Naive thymus-derived CD4-positive, alpha-beta T cell (primary cell): ENCODE results near the gene BHLHA15. TPM values are rescaled to one million over a fixed set of nuclear protein-coding genes. Genes with fewer than 3 reads are reported as not detected.

ENCODE experiments used
- ATAC-seq: fragments of 150-1000 bp; cut with Tn5 transposase; 2 replicates; pipeline ENCODE4 v1.10.0; 2021; ENCODE audit warnings: mild to moderate bottlenecking, moderate library complexity
- CTCF ChIA-PET: fragments of 350-600 bp; sonication (Branson Sonifier 250); formaldehyde crosslinking; loops from one replicate; lab custom pipeline; 2021; ENCODE audit warnings: antibody characterized with exemption; lab: Charles Lee
- POLR2A ChIA-PET: fragments of 350-600 bp; sonication (Branson Sonifier 250); formaldehyde crosslinking; loops from one replicate; lab custom pipeline; 2021; ENCODE audit warnings: antibody characterized with exemption, inconsistent platforms; lab: Charles Lee
- DNase-seq, 9 donors: peaks; one replicate each; pipeline versions ENCODE4 v3.0.0 to v3.0.0-alpha.2; 2020 to 2022; ENCODE audit warnings: mixed read lengths in 1 of 9
- H3K27ac ChIP-seq: one replicate; pipeline ENCODE4 v1.7.0; 2013; ENCODE audit warnings: mild to moderate bottlenecking, low read depth, low read length, moderate library complexity
- H3K27me3 ChIP-seq, 2 donors: one replicate each; pipeline ENCODE4 v1.7.0; 2013; ENCODE audit warnings: low read length in 2 of 2, mild to moderate bottlenecking in 2 of 2, moderate library complexity in 2 of 2; ENCODE audit not compliant: control insufficient read depth in 2 of 2, insufficient read depth in 2 of 2
- H3K36me3 ChIP-seq, 3 experiments: 1 replicate in 2 of 3; 2 replicates in 1 of 3; pipeline ENCODE4 v1.7.0; 2013; ENCODE audit warnings: low read length in 3 of 3, mild to moderate bottlenecking in 3 of 3, moderate library complexity in 1 of 3; ENCODE audit not compliant: insufficient read depth in 3 of 3, control insufficient read depth in 2 of 3
- H3K4me1 ChIP-seq, 2 donors: one replicate each; pipeline ENCODE4 v1.7.0; 2013; ENCODE audit warnings: low read length in 2 of 2, mild to moderate bottlenecking in 2 of 2, moderate library complexity in 1 of 2; ENCODE audit not compliant: control insufficient read depth in 2 of 2, insufficient read depth in 2 of 2
- H3K4me3 ChIP-seq: 2 replicates; pipeline ENCODE4 v1.7.0; 2013; ENCODE audit warnings: mild to moderate bottlenecking, low read length
- H3K9me3 ChIP-seq, 3 experiments: 1 replicate in 2 of 3; 2 replicates in 1 of 3; pipeline ENCODE4 v1.7.0; 2013; ENCODE audit warnings: low read length in 3 of 3; ENCODE audit not compliant: control insufficient read depth in 2 of 3
- H3K27ac Mint-ChIP-seq, 9 donors: one replicate each; pipeline ENCODE4 v1.8.0; 2020 to 2022; ENCODE audit warnings: mixed read lengths in 9 of 9, mild to moderate bottlenecking in 8 of 9, moderate library complexity in 5 of 9, inconsistent platforms in 2 of 9
- H3K27me3 Mint-ChIP-seq, 5 donors: one replicate each; pipeline ENCODE4 v1.8.0; 2021 to 2022; ENCODE audit warnings: mixed read lengths in 5 of 5, mild to moderate bottlenecking in 1 of 5
- H3K36me3 Mint-ChIP-seq, 5 donors: one replicate each; pipeline ENCODE4 v1.8.0; 2020 to 2022; ENCODE audit warnings: mixed read lengths in 5 of 5, mild to moderate bottlenecking in 3 of 5, inconsistent platforms in 1 of 5
- H3K4me1 Mint-ChIP-seq, 7 donors: one replicate each; pipeline ENCODE4 v1.8.0; 2020 to 2022; ENCODE audit warnings: mixed read lengths in 7 of 7, mild to moderate bottlenecking in 3 of 7, inconsistent platforms in 1 of 7
- H3K4me3 Mint-ChIP-seq, 10 donors: one replicate each; pipeline ENCODE4 v1.8.0; 2020 to 2022; ENCODE audit warnings: mild to moderate bottlenecking in 10 of 10, mixed read lengths in 10 of 10, moderate library complexity in 6 of 10, inconsistent platforms in 2 of 10
- H3K9me3 Mint-ChIP-seq, 11 donors: one replicate each; pipeline ENCODE4 v1.8.0; 2020 to 2022; ENCODE audit warnings: mixed read lengths in 11 of 11, mild to moderate bottlenecking in 4 of 11, inconsistent platforms in 1 of 11, moderate library complexity in 1 of 11
- intact Hi-C, 2 donors: fragments of 100-400 bp; cut with micrococcal nuclease; formaldehyde crosslinking; loops; one replicate each; pipeline ENCODE4 v1.15.1; 2023
- polyA plus RNA-seq, 2 donors: library from polyadenylated mRNA; unstranded; fragments of 300-500 nt; fragmentation: Illumina TruSeq; gene quantifications; one replicate each; pipeline ENCODE4 v1.2.3, GENCODE V29; 2021
- total RNA-seq, 6 experiments: library from RNA in 5 of 6; stranded (reverse) in 5 of 6; gene quantifications; 1 replicate in 5 of 6; 2 replicates in 1 of 6; pipeline ENCODE4 v1.2.3 and lab custom pipeline; 2021 to 2026

BHLHA15 gene
- total and polyA plus RNA-seq, 7 experiments from 2014 or later, result 0.39 to 0.80 TPM; not detected in 5

- Mint-ChIP-seq H3K36me3 (peaks cover 12 to 61% (median 22%) of the 10 kb centered on the region in 5 donors), H3K4me3 (no peak overlapping the region), H3K4me1 (peaks cover 6 to 14% (median 12%) of the 10 kb centered on the region in 7 donors), H3K9me3 (peaks cover 0 to under 1% (median 0%) of the 10 kb centered on the region in 11 donors), H3K27me3 (no peaks in the 10 kb centered on the region), H3K27ac (peak overlapping the region in 2 of 9 donors; percentile 36 to 59)
- H3K27ac ChIP-seq, result no peak overlapping the region
- H3K4me3 ChIP-seq, result no peak overlapping the region
- H3K9me3 ChIP-seq, result no peaks in the 10 kb centered on the region
- peaks cover 12 to 57% (median 24%) of the 10 kb centered on the region in 3 experiments for H3K36me3 ChIP-seq
- ChIA-PET CTCF (no interaction called here), POLR2A (no interaction called here)
- no peaks in the 10 kb centered on the region for H3K4me1 ChIP-seq
- intact Hi-C loops, result no loop called here
- no peaks in the 10 kb centered on the region for H3K27me3 ChIP-seq
- no peak for ATAC-seq
- DNase-seq, result no peak
Measured at GRCh38 chr7:98193474-98194180, 17.6 kb upstream of the BHLHA15 start.

GRCh38 chr7:98194186-98194585, 17.1 kb upstream of the BHLHA15 start:
- Histone ChIP-seq H3K9me3 (no peaks in the 10 kb centered on the region), H3K4me3 (no peak overlapping the region), H3K27ac (no peak overlapping the region), H3K4me1 (no peaks in the 10 kb centered on the region), H3K27me3 (no peaks in the 10 kb centered on the region), H3K36me3 (peaks cover 12 to 52% (median 24%) of the 10 kb centered on the region in 3 experiments)
- H3K9me3 Mint-ChIP-seq, result peaks cover 0 to 5% (median 3%) of the 10 kb centered on the region in 11 donors
- H3K4me1 Mint-ChIP-seq, result peaks cover 5 to 17% (median 14%) of the 10 kb centered on the region in 7 donors
- H3K27me3 Mint-ChIP-seq, result no peaks in the 10 kb centered on the region
- H3K27ac Mint-ChIP-seq, result peak overlapping the region in 2 of 9 donors; percentile 36 to 48
- no peak overlapping the region for H3K4me3 Mint-ChIP-seq
- ChIA-PET POLR2A (interaction anchor here (0.6 kb wide), 1 partner anchor 57 kb away, joined by 3 read pairs; no protein-coding TSS in a partner anchor), CTCF (no interaction called here)
- intact Hi-C loops, result no loop called here
- ATAC-seq (no peak), DNase-seq (no peak)
- H3K36me3 Mint-ChIP-seq, result peaks cover 14 to 60% (median 19%) of the 10 kb centered on the region in 5 donors

GRCh38 chr7:98194672-98195457, 16.4 kb upstream of the BHLHA15 start:
- ChIA-PET CTCF (no interaction called here), POLR2A (interaction anchor here (0.6 kb wide), 1 partner anchor 56 kb away, joined by 3 read pairs; no protein-coding TSS in a partner anchor)
- no peak overlapping the region for H3K4me3 ChIP-seq
- Mint-ChIP-seq H3K36me3 (peaks cover 11 to 58% (median 16%) of the 10 kb centered on the region in 5 donors), H3K9me3 (peaks cover 0 to 8% (median 4%) of the 10 kb centered on the region in 11 donors), H3K27me3 (no peaks in the 10 kb centered on the region), H3K4me1 (peaks cover 2 to 22% (median 13%) of the 10 kb centered on the region in 7 donors), H3K4me3 (no peak overlapping the region), H3K27ac (peak overlapping the region in 1 of 9 donors; percentile 48)
- H3K9me3 ChIP-seq, result no peaks in the 10 kb centered on the region
- ATAC-seq, result no peak
- H3K4me1 ChIP-seq, result no peaks in the 10 kb centered on the region
- no peaks in the 10 kb centered on the region for H3K27me3 ChIP-seq
- intact Hi-C loops, result no loop called here
- no peak for DNase-seq
- peaks cover 12 to 46% (median 24%) of the 10 kb centered on the region in 3 experiments for H3K36me3 ChIP-seq
- H3K27ac ChIP-seq, result no peak overlapping the region

GRCh38 chr7:98196706-98197605, 14.3 kb upstream of the BHLHA15 start:
- no peak for DNase-seq
- CTCF ChIA-PET, result interaction anchor here (1.4 kb wide), 1 partner anchor 29 kb away, joined by 5 read pairs; no protein-coding TSS in a partner anchor
- intact Hi-C loops, result no loop called here
- POLR2A ChIA-PET, result no interaction called here
- Histone ChIP-seq H3K27ac (no peak overlapping the region), H3K4me1 (peaks cover 5 to 17% of the 10 kb centered on the region in 2 donors), H3K4me3 (no peak overlapping the region), H3K27me3 (no peaks in the 10 kb centered on the region), H3K9me3 (no peaks in the 10 kb centered on the region), H3K36me3 (peaks cover 12 to 35% (median 20%) of the 10 kb centered on the region in 3 experiments)
- Mint-ChIP-seq H3K27ac (peak overlapping the region in 6 of 9 donors; percentile 0 to 75 (median 18)), H3K4me1 (peaks cover 18 to 42% (median 30%) of the 10 kb centered on the region in 7 donors), H3K9me3 (peaks cover 0 to 8% (median 4%) of the 10 kb centered on the region in 11 donors), H3K4me3 (no peak overlapping the region), H3K36me3 (peaks cover 15 to 53% (median 23%) of the 10 kb centered on the region in 5 donors), H3K27me3 (no peaks in the 10 kb centered on the region)
- ATAC-seq, result no peak

- Histone ChIP-seq H3K36me3 (peaks cover 0 to 14% (median 5%) of the 10 kb centered on the region in 3 experiments), H3K27ac (no peak overlapping the region), H3K4me3 (no peak overlapping the region), H3K4me1 (peaks cover 21 to 39% of the 10 kb centered on the region in 2 donors), H3K9me3 (no peaks in the 10 kb centered on the region), H3K27me3 (no peaks in the 10 kb centered on the region)
- H3K9me3 Mint-ChIP-seq, result peaks cover 0 to 8% (median 4%) of the 10 kb centered on the region in 11 donors
- ChIA-PET CTCF (no interaction called here), POLR2A (interaction anchor here (1.2 kb wide), 1 partner anchor 52 kb away, joined by 8 read pairs; no protein-coding TSS in a partner anchor)
- intact Hi-C loops, result no loop called here
- H3K4me3 Mint-ChIP-seq, result peak overlapping the region in 2 of 10 donors; percentile 9 to 15
- ATAC-seq (no peak), DNase-seq (no peak)
- peaks cover 32 to 63% (median 52%) of the 10 kb centered on the region in 7 donors for H3K4me1 Mint-ChIP-seq
- H3K27me3 Mint-ChIP-seq, result no peaks in the 10 kb centered on the region
- peaks cover 14 to 44% (median 21%) of the 10 kb centered on the region in 5 donors for H3K36me3 Mint-ChIP-seq
- H3K27ac Mint-ChIP-seq, result peak overlapping the region in 5 of 9 donors; percentile 28 to 76 (median 61)
Measured at GRCh38 chr7:98199131-98199530, 12.1 kb upstream of the BHLHA15 start.
